NCI-H2171 (cell line): ENCODE measurements around the gene PATJ.

Source experiments
- DNase-seq: peaks from one replicate; lab custom pipeline; 2025; lab: John Stamatoyannopoulos, UW

The PATJ gene

DNA sequence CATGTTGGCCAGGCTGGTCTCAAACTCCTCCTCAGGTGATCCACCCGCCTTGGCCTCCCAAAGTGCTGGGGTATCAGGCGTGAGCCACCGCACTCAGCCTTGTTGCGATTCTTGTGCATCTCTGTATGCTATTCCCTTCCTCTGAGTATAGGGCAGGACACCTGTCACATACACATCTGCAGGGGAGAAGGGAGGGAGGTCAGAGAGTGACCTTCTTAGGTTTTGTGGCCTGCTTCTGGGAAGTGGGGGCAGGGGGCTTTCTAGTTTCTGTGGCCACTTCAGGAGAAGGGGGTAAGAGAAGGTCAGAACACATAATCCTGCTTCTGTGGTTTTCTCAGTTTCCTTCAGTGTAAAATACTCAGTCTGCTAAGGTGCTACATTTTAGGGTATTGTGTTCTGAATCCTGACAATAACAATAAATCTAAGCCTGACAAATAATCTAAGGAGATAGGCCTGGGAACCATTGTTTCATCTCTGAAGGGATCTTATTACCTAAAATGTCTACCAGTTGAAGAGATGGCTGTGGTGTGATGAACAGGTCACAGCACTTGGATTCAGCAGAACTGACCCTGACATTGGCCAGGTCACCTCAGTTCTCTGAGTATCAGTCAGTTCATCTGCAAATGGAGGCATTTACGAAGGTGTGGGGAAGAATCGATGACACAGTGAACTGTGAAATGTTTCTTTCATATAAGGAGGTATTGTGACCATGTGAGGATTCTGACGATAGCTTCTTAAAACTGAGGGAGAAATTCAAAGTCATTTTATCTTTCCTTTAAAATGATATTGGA, 239.8 kb downstream of the PATJ start:
- DNase-seq: no peak

DNA sequence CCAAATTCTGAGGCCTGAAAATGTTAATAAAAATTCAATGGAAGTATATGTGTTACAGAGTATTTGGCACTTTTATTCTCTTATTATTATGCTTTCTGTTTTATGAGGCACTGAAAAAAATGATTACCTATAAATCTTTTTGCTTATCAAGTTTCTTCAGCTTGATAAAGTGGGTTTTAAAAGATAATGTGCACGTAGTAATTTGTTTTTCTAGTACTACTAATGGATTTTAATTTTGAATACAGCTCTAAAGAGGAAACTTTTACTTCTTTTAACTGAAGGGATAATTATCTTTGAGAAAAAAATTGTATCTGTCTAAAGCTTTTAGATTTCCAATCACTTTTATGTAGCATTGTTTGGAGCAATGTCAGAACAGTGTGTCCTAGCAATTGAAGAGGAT, 241.0 kb downstream of the PATJ start:
- no peak for DNase-seq

DNA sequence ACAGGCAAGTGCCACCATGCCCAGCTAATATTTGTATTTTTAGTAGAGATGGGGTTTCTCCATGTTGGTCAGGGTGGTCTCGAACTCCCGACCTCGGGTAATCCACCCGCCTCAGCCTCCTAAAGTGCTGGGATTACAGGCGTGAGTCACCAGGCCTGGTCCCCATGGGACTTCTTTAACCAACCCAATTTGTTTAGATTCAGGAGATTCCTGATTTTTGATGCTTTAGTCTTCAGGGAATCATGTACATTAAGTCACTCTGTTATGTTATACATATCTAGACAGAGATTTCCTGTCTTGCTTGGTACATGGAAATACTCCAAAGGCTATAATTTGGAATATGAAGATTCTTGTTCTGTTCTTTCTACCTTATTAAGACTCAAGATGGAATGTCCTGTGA, 250.0 kb downstream of the PATJ start:
- no peak for DNase-seq

DNA sequence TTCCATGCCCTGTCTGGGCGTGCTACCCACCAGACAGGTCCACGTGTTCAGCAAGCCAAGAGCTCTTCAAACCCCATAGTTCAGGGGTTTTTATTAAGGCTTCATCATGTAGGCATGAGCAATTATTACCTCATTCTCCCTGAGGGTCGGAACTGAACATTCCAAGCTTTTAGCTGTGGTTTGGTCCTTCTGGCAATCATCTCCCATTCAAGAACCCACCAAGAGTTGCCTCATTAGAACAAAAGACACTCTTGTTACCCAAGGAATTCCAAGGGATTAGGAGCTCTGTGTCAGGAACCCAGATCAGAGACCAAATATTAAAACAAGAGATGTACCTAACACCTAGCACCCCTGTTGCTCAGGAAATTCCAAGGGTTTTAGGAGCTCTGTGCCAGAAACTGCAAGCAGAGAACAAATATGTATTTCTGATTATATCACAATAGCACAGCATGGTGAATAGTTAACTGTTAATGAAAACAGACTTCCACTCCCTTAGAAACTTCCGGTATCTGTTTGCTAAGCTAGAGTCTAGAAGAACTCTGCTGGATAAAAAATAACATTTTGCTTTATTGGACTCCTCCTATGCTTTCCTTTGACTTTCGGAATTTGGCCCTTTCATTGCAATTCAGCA, 251.2 kb downstream of the PATJ start:
- DNase-seq: no peak

DNA sequence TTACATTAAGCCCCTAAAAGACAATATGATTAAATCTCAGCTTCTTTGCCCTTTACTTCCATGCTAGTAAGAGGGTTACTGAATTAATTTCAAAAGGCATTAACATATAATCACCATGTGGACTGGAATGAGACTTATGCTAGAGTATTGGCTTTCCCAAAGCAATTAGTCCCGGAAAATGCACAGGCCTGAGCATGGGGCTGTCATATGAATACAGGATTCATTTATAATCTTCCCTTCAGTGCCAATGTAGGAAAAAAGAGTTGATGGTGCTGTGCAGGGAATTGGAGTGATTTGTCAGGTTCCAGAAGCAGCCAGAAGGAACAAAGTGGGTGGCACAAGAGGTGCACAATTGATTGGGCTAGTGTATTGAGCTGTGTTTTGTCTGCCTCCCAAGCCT, 253.4 kb downstream of the PATJ start:
- DNase-seq: no peak

DNA sequence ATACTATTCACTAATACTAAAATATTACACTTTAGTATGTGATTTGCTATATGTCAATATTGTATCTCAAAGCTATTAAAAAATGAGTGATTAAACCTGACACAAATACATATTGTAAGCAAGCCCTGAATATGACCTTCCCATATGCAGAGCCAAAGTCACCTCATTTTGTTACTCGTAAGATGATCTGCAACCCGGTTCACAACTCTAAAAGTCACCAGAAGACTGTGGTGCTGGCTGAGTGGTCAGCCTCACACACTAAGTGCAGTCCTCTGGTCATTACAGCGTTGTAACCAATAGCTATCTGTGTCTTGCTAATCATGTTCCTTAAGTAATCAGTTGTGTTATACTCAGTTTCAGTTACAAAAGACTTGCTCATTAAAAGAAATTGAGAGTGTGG, 254.8 kb downstream of the PATJ start:
- no peak for DNase-seq

DNA sequence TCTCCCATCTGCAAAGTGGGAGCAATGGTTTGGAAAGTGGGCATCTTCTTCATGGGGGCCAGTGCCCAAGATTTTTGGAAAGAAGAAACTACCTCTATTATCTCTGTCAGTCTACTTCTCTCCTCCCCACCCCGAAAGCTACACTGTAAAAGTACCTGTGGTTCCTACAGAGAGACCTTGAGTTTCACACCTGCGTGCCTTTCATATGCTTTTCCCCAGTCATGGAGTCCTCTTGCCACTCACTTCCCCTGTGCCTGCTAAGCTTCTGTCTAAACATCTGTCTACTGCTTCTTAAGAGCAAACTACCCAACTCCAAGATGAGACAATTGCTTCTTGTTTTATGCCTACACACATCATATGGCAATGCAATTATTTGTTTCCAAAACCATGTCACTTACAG, 261.5 kb downstream of the PATJ start:
- DNase-seq: no peak

DNA sequence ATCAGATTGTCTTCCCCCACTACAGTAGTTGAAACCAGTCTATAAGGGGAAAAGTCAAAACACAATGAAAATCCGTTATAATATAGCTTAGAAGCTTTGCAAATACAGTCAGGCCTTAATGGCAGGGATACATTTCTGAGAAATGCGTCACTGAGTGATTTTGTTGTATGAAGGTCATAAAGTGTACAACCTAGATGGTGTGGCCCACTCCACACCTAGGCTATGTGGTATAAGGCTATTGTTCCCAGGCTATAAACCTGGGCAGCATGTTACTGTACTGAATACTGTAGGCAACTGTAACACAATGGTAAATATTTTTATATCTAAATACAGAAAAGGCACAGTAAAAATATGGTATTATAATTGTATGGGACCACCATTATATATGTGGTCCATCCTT, 264.4 kb downstream of the PATJ start:
- no peak for DNase-seq

DNA sequence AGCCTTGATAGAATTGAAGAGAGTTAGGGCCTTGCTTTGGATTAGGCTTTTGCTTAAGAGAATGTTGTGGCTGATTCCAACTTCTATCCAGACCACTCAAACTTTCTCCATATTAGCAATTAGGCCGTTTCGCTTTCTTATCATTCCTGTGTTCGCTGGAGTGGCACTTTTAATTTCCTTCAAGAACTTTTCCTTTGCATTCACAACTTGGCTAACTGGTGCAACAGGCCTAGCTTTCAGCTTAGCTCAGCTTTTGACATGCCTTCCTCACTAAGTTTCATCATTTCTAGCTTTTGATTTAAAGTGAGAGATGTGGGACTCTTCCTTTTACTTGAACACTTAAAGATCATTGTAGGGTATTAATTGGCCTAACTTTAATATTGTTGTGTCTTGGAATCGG, 268.7 kb downstream of the PATJ start:
- no peak for DNase-seq

DNA sequence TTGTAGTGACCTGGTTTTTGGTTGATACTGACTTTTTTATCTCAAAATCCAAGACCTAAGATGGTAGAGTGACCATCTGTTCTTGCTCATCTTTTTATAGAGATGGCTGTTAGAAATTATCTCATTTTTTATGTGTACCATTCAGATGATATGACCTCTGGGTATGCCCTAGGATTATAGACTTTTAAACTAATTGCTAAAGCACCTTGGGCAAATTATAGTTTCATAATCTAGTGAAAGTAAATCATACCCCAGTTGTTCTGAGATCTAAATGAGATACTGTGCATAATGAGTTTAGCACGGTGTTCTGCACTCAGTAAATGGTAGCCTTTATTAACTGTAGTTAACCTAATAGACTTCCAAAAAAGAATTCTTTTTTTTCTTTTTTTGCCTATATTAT, 269.8 kb downstream of the PATJ start:
- DNase-seq: no peak

DNA sequence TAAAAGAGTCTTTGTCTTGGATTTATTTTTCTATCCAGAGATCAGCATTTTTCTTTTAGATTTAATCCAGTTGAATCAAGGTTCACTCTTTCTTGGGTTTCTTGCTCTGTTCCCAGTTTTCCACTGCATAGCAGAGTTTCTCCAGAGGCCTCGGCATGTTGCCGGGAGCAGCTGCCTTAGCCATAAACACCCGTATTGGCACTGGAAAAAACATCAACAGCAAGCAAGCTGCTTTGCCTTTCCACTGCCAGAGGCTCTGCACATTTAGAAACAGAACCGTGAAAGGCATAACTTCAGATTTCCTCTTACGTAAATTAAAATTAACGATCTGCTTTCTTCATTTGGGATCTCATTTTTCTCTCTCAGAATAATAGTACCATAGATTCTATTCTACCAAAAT, 270.6 kb downstream of the PATJ start:
- DNase-seq: no peak

DNA sequence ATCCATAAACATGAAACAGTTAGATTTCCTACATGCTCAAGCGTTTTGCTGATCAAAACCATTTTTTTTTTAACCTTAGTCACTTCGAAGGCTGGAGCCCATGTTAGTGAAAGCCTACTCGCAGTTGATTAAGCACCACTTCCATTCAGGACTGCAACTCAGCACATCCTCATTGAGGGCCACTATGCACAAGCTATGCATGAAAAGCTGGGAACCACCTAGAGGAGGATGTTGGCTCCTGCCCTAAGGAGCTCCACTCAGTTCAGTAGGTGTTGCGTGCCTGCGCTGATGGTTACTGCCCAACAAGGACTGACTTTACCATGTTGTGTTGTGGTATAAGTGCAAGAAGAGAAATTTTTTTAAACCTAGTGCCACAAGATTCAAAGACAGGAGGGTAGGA, 271.0 kb downstream of the PATJ start:
- no peak for DNase-seq

DNA sequence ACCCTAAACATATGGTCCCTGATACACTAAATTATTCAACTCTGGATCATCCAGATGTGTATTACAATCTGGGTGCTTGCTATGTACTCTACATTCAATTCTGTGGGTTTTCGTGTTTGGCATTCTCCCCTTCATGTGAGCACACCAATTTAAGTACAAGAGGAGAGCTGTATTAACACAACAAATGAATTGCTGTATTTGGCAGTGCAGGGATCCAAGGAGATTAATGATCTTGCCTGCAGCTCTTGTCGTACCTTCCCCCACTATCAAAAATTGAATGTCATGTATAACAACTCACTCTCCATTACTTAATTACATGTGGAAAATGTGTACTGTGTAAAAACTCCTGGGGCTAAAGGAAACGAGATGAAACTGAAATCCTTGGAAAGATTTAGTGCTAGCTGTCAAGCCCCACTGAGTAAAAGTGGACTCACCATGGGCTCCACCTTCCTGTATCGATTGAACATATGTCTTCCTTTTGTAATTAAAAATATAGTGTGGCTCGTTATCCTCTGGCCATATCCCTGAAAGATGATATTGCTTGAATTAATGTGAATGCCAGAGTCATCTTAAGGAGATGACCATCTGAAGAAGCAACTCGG, 280.2 kb downstream of the PATJ start:
- no peak for DNase-seq

DNA sequence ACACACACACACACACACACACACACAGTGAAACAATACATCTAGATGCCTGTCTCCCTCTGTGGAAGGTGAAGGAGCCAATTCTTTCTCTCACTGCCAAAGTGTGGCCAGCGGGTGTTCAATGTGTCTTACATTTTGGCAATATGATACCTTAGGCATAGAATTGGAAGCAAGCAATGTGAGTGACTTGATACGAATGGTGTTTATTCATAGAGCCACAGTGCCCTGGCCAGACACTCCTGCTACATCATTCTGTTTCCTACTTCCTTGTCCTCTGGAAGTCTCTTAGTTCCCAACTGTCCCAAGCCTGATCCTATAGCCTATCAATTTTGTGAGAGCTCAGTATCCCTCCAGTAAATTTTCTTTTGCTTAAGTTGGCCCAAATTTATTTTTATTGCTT, 282.4 kb downstream of the PATJ start:
- no peak for DNase-seq

DNA sequence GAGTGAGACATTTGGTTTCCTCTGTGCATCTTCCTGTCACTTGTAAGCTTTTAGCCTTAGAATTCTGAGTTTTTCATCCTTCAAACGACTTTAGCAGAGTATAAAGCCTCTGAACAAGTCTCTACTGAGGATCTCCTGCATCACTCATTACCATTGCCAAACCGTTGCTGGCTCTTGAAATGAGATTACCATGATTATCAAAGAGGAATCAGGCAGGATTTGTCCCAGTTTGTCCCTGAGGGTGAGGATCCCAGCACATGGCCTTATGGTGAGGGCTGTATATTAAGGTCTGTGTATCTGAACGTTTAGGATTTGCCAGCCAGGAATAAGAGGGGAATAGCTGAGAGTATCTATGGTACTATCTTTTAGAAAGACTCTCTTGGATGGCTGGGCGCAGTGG, 282.9 kb downstream of the PATJ start:
- no peak for DNase-seq

DNA sequence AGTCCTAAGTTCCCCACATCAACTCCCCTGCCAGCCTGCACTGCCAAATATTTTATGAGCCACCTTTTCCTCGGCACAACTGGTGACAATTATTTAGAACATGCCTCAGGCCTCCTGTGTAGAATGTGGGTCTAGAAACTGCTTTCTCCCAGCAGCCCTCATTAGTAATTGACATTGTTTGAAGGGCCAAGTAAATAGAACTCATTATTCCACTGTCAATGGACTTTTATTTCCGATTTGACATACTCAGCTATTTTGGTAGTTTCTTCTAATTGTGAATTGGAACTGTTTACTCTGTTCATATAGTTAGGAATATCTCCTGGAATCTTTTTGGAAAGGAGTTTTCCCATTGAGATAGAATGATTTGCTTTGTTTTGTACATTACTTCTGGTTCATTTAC, 283.6 kb downstream of the PATJ start:
- DNase-seq: no peak

DNA sequence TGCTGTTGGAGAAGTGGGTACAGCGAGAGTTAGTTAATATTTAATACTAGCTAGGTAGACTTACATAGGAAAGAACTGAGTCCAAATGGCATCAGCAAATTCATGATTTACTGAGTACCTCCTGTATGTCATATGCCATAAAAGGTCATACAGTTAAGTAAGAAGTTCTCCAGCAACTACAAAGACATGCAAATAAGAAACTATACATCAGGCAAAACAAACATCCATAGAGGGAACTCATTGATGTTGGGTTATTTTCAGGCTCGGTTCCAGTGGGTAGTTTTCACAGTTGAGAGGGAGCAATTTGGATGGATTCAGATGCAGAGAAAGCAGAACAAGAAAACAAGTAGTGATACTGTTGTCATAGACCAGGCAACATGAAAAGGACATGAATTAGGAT, 287.4 kb downstream of the PATJ start:
- no peak for DNase-seq

DNA sequence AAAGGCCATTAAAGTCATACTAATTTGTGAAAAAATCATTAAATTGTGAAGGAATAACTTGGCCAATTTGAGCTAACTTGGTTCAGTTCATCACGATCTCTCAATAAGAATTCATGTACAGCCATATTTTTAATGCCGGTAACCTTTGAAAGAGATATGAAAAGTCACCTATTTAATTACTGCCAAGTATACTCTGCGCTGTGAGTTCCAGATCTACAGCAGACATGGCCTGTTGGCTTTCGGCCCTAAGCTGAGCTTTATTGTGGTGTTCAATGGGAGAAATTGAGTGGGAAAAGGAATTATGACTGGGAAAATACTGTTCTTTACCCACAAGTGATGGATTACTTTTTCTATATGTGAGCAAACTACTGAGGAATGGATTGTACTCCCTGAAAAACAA, 292.5 kb downstream of the PATJ start:
- DNase-seq: no peak

DNA sequence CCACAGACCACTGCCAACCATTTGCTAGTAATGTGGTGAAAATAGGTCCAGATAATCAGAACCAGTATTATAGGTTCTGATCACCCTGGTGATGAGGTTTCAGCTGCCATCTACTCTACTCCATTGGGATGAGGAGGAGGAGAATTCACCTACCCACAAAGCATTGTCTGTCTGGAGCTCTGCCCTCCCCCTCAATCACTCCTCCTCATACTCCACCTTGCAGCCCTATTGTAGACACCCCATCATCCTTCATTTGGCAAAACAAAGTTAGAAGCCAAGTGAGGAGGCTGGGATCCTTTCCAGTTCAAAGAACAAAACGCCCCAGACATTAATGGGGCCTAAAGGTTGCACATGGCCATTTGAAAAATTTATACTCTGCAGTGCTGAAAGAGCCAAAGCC, 295.0 kb downstream of the PATJ start:
- DNase-seq: no peak

DNA sequence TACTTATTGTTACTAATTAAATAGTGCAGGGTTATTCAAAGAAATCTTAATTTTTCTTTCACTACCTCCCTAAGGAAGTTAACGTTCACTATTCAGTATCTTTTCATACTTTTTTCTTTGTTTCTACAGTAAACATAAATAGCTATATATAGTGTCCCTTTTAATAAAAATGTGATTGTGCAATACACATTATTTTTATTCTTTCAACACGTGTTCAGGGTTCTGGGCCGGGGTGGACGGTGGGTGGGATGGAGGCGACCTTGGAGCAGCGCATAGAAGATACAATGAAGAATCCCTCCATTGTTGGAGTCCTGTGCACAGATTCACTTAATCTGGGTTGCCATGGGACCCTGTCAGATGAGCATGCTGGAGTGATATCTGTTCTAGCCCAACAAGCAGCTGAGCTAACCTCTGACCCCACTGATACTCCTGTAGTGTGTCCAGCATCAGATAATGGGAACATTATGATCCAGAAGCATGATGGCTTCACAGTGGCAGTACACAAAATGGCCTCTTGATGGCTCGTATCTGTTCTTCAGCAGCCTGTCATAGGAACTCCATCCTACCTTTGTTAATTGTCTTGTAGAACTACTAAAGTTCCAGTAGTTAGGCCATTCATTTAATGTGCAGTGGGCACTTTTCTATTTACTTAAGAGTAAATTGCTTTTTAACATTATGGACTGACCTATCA, 296.5 kb downstream of the PATJ start:
- no peak for DNase-seq

DNA sequence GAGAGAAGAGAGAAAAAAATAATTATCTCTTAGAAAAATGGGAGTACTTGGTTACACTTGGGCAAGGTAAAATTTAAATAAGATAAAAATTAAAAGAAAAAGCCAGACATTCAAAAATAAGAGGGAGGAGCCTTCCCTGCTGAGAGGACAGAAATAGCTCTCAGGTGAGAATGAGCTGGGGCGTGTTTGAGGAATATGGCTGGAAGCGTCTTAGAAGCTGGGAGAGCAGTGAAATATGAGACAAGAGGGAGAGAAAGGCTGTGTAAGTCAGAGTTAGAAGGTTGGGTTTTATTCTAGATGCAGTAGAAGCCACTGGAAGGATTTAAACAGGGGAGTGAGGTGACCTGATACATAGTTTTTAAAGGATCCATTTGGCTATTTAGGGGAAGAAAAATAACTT, 298.2 kb downstream of the PATJ start:
- peak; percentile 43 for DNase-seq

DNA sequence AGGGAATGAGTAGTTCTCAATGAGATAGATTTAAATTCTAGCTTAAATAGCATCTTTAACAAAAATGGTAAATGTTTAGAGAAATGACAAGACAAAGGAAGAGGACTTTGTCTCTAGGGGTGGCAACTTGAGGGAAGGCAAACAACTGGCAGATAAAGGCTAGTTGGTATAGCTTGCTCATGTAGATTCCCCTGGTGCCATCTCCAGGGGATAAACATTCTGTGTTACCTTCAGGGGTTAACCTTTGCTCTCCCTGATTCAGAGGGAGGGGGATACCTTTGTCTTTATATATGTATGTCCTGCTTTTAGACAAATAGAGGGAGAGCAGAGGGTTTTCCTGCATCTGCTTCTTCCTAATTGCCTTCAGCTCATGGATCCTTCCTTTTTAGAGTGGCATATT, 298.7 kb downstream of the PATJ start:
- no peak for DNase-seq

DNA sequence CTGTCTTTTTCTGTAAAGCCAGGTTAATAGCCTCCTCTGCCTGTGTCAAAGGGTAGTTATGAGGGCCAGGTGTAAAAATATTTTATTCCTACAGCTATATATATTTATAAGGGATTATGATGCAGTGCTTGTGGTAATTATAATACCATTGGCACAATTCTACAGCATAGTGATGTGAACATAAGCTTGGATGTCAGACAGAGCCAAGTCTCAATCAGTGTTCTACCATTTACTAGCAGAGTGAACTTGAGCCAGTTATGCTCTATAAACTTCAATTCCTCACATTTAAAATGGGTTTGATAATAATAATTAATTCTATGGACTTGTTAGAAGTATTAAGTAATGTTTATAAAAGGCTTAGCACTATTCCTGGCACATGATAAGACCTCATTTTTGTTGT, 300.9 kb downstream of the PATJ start:
- no peak for DNase-seq
